Measurements from ENCODE around the gene ATP13A2. TPM values are rescaled to one million over a fixed set of nuclear protein-coding genes. Genes with fewer than 3 reads are reported as not detected.

Gene ATP13A2
- total RNA-seq, 1 donor from 2014 or later: 18.8 TPM

DNA sequence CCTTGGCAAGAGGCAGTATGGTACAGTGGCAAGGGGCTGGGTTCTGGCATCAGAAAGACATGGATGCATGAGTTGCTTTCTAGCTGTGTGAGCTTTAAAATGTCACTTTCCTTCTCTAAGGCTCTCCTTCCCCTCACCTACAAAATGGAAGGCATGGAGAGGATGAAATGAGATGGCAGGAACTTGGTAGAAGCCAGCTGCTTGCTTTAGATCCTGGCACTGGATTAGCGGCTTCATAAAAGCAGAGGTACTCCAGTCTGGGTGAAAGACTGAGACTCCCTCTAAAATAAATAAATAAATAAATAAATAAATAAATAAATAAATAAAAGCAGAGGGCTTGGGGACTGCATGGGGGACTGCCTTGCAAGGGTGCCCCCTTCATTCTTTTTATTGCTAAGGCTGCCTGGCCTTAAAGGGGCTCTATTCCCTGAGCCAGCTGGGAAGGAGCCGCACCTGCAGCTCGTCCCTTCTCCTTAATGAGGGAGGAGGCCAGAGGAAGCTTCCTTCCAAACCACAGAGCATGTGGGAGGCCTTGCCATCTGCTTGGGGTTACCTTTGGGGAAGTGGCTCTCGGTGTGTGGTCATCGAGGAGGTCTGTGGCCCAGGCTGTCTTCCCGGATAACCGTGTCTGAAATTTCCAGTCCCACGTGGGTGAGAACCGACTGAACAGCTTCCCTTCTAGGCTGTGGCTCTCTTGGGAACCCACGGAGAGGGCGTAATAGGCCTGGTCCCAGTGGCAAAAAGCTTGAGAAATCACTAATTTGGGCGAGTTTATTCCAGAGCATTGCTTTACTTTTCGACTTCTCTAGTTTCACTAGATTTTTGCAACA lies 2.0 kb upstream of the ATP13A2 start:
- peak overlapping the region; percentile 2 for H3K4me3 Mint-ChIP-seq
- H3K9me3 Mint-ChIP-seq: no peaks in the 10 kb centered on the region
- Histone ChIP-seq H3F3A (ENCODE audit: low read depth) (peaks cover 46% of the 10 kb centered on the region), H3K27me3 (no peaks in the 10 kb centered on the region), H2AFZ (replicated peaks) (peak overlapping the region; percentile 22), H4K20me1 (ENCODE audit: low read depth) (peaks cover 21% of the 10 kb centered on the region), H3K9ac (no peak overlapping the region), H3K36me3 (no peaks in the 10 kb centered on the region), H3K4me3 (no peak overlapping the region), H3K4me2 (peak overlapping the region; percentile 61), H3K4me1 (peaks cover 39% of the 10 kb centered on the region), H3K27ac (no peak overlapping the region), H3K79me2 (ENCODE audit: low read depth) (peaks cover 11% of the 10 kb centered on the region), H3K9me3 (ENCODE audit: low read depth) (no peaks in the 10 kb centered on the region)
- TF ChIP-seq CTCF (IDR thresholded peaks at IDR 0.05) (no peak), EZH2 (IDR thresholded peaks at IDR 0.05) (no peak), EZH2phosphoT487 (IDR thresholded peaks at IDR 0.05) (no peak)
- peak; percentile 23 for DNase-seq (ENCODE audit: low spot score)
- peaks cover 52% of the 10 kb centered on the region for H3K4me1 Mint-ChIP-seq
- peaks cover 3% of the 10 kb centered on the region for H3K27me3 Mint-ChIP-seq (ENCODE audit: insufficient read depth, low read depth)
- H3K27ac Mint-ChIP-seq: no peak overlapping the region
- H3K36me3 Mint-ChIP-seq: peaks cover under 1% of the 10 kb centered on the region

DNA sequence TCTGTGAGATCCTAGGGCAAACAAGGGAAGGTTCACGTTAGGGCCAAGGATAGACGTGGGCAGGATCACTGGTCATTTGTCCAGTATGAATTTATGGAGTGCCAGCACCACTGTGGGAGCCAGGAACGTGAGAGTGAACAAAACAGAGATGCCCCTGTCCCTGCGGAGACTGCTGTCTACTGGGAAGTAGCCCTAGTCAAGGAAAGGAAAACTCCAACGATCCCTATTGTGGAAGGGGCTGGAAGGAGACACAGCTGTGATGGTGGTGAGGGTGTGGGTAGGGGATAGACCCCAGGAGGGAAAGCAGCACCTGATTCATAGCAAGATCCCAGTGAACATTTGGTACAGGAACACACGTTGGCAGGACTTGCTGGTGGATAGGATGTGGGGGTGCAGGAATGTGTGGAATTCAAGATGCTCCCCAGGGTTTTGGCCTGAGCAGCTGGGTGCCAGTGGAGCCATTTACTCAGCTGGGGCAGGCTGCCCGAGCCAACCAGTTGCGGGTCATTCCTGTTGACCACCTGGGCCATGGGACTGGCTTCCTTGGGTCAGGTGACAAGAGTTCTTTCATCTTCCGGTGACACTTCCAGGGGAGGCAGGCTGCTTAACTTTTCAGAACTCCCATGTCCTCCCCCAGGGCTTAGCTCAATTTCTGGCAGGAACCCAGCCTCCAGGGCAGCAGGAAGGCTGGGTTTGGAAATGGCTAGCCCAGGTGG lies 1.2 kb upstream of the ATP13A2 start:
- Histone ChIP-seq H3K27me3 (no peaks in the 10 kb centered on the region), H3K27ac (no peak overlapping the region), H3K9ac (no peak overlapping the region), H4K20me1 (ENCODE audit: low read depth) (peaks cover 21% of the 10 kb centered on the region), H3K79me2 (ENCODE audit: low read depth) (peaks cover 16% of the 10 kb centered on the region), H3K4me3 (no peak overlapping the region), H3K36me3 (no peaks in the 10 kb centered on the region), H3K4me2 (peak overlapping the region; percentile 61), H3K4me1 (peaks cover 39% of the 10 kb centered on the region), H3K9me3 (ENCODE audit: low read depth) (no peaks in the 10 kb centered on the region), H2AFZ (replicated peaks) (peak overlapping the region; percentile 22), H3F3A (ENCODE audit: low read depth) (peaks cover 40% of the 10 kb centered on the region)
- peak; percentile 53 for DNase-seq (ENCODE audit: low spot score)
- no peaks in the 10 kb centered on the region for H3K9me3 Mint-ChIP-seq
- H3K4me3 Mint-ChIP-seq: peak overlapping the region; percentile 91
- H3K4me1 Mint-ChIP-seq: peaks cover 52% of the 10 kb centered on the region
- TF ChIP-seq CTCF (IDR thresholded peaks at IDR 0.05): no peak
- no peak for TF ChIP-seq EZH2 (IDR thresholded peaks at IDR 0.05)
- TF ChIP-seq EZH2phosphoT487 (IDR thresholded peaks at IDR 0.05): no peak
- no peaks in the 10 kb centered on the region for H3K36me3 Mint-ChIP-seq
- peaks cover 3% of the 10 kb centered on the region for H3K27me3 Mint-ChIP-seq (ENCODE audit: insufficient read depth, low read depth)
- H3K27ac Mint-ChIP-seq: peak overlapping the region; percentile 21

- Histone ChIP-seq H3K4me3 (peak overlapping the region; percentile 76), H3K4me2 (peak overlapping the region; percentile 88), H3K9ac (peak overlapping the region; percentile 36), H3F3A (ENCODE audit: low read depth) (peaks cover 35% of the 10 kb centered on the region), H4K20me1 (ENCODE audit: low read depth) (peaks cover 24% of the 10 kb centered on the region), H3K27ac (no peak overlapping the region), H3K27me3 (no peaks in the 10 kb centered on the region), H2AFZ (replicated peaks) (no peak overlapping the region), H3K9me3 (ENCODE audit: low read depth) (no peaks in the 10 kb centered on the region), H3K79me2 (ENCODE audit: low read depth) (peaks cover 19% of the 10 kb centered on the region), H3K36me3 (no peaks in the 10 kb centered on the region), H3K4me1 (peaks cover 36% of the 10 kb centered on the region)
- Mint-ChIP-seq H3K36me3 (no peaks in the 10 kb centered on the region), H3K27me3 (ENCODE audit: insufficient read depth, low read depth) (peaks cover 3% of the 10 kb centered on the region), H3K4me3 (peak overlapping the region; percentile 87), H3K27ac (no peak overlapping the region), H3K4me1 (peaks cover 47% of the 10 kb centered on the region), H3K9me3 (no peaks in the 10 kb centered on the region)
- DNase-seq (ENCODE audit: low spot score): peak; percentile 23
- no peak for TF ChIP-seq EZH2phosphoT487 (IDR thresholded peaks at IDR 0.05)
Measured at GRCh38 chr1:17011092-17011438, 663 bp downstream of the ATP13A2 start.

All from neural progenitor cell (in vitro differentiated cells).